AG04450 (cell line): ENCODE results near the gene DEK. TPM values are rescaled to one million over a fixed set of nuclear protein-coding genes. Genes with fewer than 3 reads are reported as not detected.
A peak's percentile ranks its signal among the peaks of the same experiment; 100 is the strongest.

ENCODE experiments used
- CTCF ChIA-PET: fragments of 300-600, 350-600 bp; formaldehyde crosslinking; extraction: SDS; loops from one replicate; lab custom pipeline; 2022; ENCODE audit warnings: antibody characterized with exemption, inconsistent platforms; lab: Charles Lee
- POLR2A ChIA-PET: fragments of 350-600 bp; formaldehyde crosslinking; extraction: SDS; loops from one replicate; lab custom pipeline; 2021; ENCODE audit warnings: antibody characterized with exemption, inconsistent platforms; lab: Yijun Ruan, JAX
- DNase-seq: peaks from one replicate; pipeline ENCODE4 v3.0.0-alpha.2; 2011; ENCODE audit warnings: low read depth, low spot score
- H3K27ac ChIP-seq: one replicate; pipeline ENCODE4 v1.5.1; 2012; ENCODE audit warnings: low read depth, low read length, control low read depth
- H3K27me3 ChIP-seq: one replicate; pipeline ENCODE4 v1.6.0; 2012; ENCODE audit warnings: low read length; ENCODE audit not compliant: control insufficient read depth, insufficient read depth
- H3K4me3 ChIP-seq: 2 replicates; pipeline ENCODE4 v1.5.1; 2011; ENCODE audit warnings: mild to moderate bottlenecking, low read depth, low read length, control low read depth
- H3K9me3 ChIP-seq: 2 replicates; pipeline ENCODE4 v1.5.1; 2012; ENCODE audit warnings: low read length; ENCODE audit not compliant: control insufficient read depth, insufficient read depth
- CTCF ChIP-seq: IDR thresholded peaks from 2 replicates; pipeline ENCODE4 v1.5.1; 2011; ENCODE audit warnings: low read depth, low read length, control low read depth, inconsistent platforms
- polyA plus RNA-seq: library from polyadenylated mRNA; depleted of rRNA; stranded (reverse); fragments of >200 nt; gene quantifications from 2 replicates; pipeline ENCODE4 v1.2.3, GENCODE V29; 2011

DEK gene
- polyA plus RNA-seq, 1 experiment, result 68.1 TPM

DNA sequence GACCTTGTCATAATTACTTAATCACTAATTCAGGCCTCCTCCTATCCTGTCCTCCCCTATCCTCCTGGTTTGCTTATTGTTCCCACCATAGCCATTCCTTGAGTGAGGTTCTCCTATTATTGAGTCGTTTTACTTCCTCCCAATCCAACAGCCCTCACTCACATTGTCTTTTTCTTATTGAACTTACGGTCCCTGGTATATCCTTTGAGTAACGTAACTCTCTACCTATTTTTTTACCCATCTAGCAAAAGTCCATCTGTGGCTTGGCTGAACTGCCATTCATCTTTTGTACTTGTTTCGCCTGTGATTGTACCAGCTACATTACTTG is 43.1 kb downstream of the DEK start:
- H3K27me3 ChIP-seq, result no peaks in the 10 kb centered on the region
- POLR2A ChIA-PET, result no interaction called here
- no peak for TF ChIP-seq CTCF
- no peak overlapping the region for H3K27ac ChIP-seq
- no peak for DNase-seq
- CTCF ChIA-PET, result no interaction called here
- H3K9me3 ChIP-seq, result no peaks in the 10 kb centered on the region
- H3K4me3 ChIP-seq, result no peak overlapping the region

GRCh38 chr6:18219591-18219990 is 44.7 kb downstream of the DEK start:
- DNase-seq, result no peak

GRCh38 chr6:18218233-18218632 is 46.1 kb downstream of the DEK start:
- TF ChIP-seq CTCF, result no peak
- Histone ChIP-seq H3K4me3 (no peak overlapping the region), H3K27ac (no peak overlapping the region), H3K27me3 (no peaks in the 10 kb centered on the region), H3K9me3 (no peaks in the 10 kb centered on the region)
- CTCF ChIA-PET, result no interaction called here
- DNase-seq, result no peak
- POLR2A ChIA-PET, result no interaction called here

More at GRCh38 chr6:18219591-18219990, 44.7 kb downstream of the DEK start:
- Histone ChIP-seq H3K9me3 (no peaks in the 10 kb centered on the region), H3K4me3 (no peak overlapping the region), H3K27me3 (no peaks in the 10 kb centered on the region), H3K27ac (no peak overlapping the region)
- CTCF ChIA-PET, result no interaction called here
- no peak for TF ChIP-seq CTCF
- POLR2A ChIA-PET, result no interaction called here

GRCh38 chr6:18216411-18216810 is 47.9 kb downstream of the DEK start:
- DNase-seq, result peak; percentile 26
- Histone ChIP-seq H3K27ac (peak overlapping the region; percentile 43), H3K9me3 (no peaks in the 10 kb centered on the region), H3K27me3 (no peaks in the 10 kb centered on the region), H3K4me3 (no peak overlapping the region)
- ChIA-PET CTCF (no interaction called here), POLR2A (no interaction called here)
- no peak for TF ChIP-seq CTCF

DNA sequence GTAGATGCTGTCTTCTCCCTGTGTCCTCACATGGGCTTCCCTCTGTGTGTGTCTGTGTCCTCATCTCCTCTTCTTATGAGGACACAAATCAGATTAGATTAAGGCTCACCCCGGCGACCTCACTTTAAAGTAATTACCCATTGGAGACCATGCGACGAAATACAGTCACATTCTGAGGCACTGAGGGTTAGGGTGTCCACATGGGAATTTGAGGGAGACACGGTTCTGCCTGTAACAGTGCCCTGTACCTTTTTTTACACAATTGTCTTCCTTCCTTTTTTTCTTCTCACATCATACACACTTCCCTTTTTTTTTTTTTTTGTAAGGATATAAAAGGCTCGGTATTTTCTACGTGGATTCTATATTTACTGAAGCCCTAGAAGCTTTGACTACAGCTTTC is 48.9 kb downstream of the DEK start:
- Histone ChIP-seq H3K27me3 (no peaks in the 10 kb centered on the region), H3K27ac (no peak overlapping the region), H3K4me3 (no peak overlapping the region), H3K9me3 (no peaks in the 10 kb centered on the region)
- TF ChIP-seq CTCF, result no peak
- DNase-seq, result no peak
- CTCF ChIA-PET, result interaction anchor here (0.7 kb wide), 1 partner anchor 108 kb away, joined by 3 read pairs; no protein-coding TSS in a partner anchor
- POLR2A ChIA-PET, result no interaction called here
